GM13976 (cell line): ENCODE measurements around the gene YJU2.
"Not testable (repeated sequence)": the region's sequence is repeated elsewhere in the genome, so short reads cannot be mapped to it uniquely, and the experiment has no call there.

Experiments
- DNase-seq: peaks from one replicate; pipeline ENCODE4 v3.0.0; 2012; ENCODE audit warnings: low spot score
- CTCF ChIP-seq: IDR thresholded peaks from 2 replicates; pipeline ENCODE4 v1.5.1; 2012; ENCODE audit warnings: borderline replicate concordance, mild to moderate bottlenecking; ENCODE audit not compliant: insufficient read depth; ENCODE audit errors: extremely low read depth, missing control alignments, control extremely low read depth
- in situ Hi-C: fragments of 300-500 bp; cut with MboI; formaldehyde crosslinking; loops from one replicate; pipeline ENCODE4 v1.12.0; 2022; ENCODE audit warnings: low sequenced_read_pairs, mixed read lengths, inconsistent platforms; ENCODE audit not compliant: unreplicated experiment

The YJU2 gene

GRCh38 chr19:4279267-4279529 lies 32.3 kb downstream of the YJU2 start:
- in situ Hi-C loops, result no loop called here
- no peak for DNase-seq
- no peak for TF ChIP-seq CTCF

GRCh38 chr19:4279530-4280422 lies 32.9 kb downstream of the YJU2 start:
- in situ Hi-C loops, result no loop called here

DNA sequence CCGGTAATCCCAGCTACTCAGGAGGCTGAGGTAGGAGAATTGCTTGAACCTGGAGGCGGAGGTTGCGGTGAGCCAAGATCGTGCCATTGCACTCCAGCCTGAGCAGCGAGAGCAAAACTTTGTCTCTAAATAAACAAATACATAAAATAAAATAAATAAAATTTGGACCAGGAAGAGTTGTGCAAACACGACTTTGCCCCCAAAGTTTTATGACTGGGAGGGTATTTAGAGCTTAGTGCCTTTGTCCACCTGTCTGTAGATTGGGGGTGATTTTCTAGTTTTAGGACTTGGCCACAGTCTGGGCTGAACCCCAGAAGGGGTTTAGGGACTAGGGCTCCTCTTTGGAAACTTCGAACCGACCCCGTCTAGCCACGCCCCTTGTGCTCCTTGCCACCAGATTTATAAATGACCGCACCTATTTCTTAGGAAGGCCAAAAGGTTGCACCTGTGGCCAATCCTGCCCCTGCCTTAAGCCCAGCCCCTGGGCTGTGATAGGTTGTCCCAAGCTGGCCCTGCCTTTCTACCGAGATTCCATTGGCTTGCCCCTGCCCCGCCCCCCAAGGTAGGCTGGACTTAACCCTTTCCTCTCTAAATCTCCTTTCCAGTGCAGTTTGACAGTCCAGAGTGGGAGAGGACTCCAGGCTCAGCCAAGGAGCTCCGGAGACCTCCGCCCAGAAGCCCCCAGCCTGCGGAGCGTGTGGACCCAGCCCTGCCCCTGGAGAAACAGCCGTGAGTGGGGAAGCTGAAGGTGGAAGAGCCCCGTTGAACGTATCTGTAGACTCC lies 37.5 kb downstream of the YJU2 start:
- TF ChIP-seq CTCF, result no peak
- DNase-seq, result no peak
- in situ Hi-C loops, result no loop called here

More at GRCh38 chr19:4279530-4280422, 32.9 kb downstream of the YJU2 start:
- DNase-seq, result no peak
- no peak for TF ChIP-seq CTCF

DNA sequence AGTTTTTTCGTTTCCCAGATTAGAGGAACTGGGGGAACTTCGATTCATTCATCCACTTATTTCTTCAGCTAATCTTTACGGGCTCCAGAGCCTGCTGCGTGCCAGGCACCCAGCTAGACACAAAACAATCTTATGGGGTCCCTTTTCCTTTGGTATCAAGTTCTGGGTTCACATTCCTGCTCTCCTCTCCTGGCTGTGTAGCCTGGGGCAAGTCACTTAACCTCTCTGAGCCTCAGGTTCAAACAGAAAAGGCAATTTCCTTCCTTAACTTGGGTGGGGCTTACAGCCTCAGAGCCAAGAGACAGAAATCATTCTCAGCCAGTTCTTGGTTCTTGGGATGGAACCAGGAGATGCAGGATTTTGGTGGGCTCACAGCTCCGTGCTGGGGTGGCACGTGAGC lies 38.1 kb downstream of the YJU2 start:
- no peak for TF ChIP-seq CTCF
- in situ Hi-C loops, result no loop called here
- DNase-seq, result no peak

- in situ Hi-C loops, DNase-seq: not testable (repeated sequence)
These were observed 39.3 kb downstream of the YJU2 start for GRCh38 chr19:4286141-4286540.

GRCh38 chr19:4288091-4288777 lies 41.4 kb downstream of the YJU2 start:
- TF ChIP-seq CTCF, result no peak
- no peak for DNase-seq
- in situ Hi-C loops, result no loop called here
